OCI-LY1 (cell line): Measurements from ENCODE around the gene KLKB1.

Experiments
- H2AFZ ChIP-seq: fragments of 200-600 bp; sonication (generic), shearing (Covaris generic); 2 replicates; pipeline ENCODE4 v1.6.0; 2014; ENCODE audit warnings: antibody characterized with exemption, mild to moderate bottlenecking, low read length
- H3F3A ChIP-seq: fragments of 200-600 bp; sonication (generic), shearing (Covaris generic); 2 replicates; pipeline ENCODE4 v1.6.0; 2014; ENCODE audit warnings: mild to moderate bottlenecking, antibody characterized with exemption, low read length, moderate library complexity; ENCODE audit not compliant: insufficient read depth
- H3K27ac ChIP-seq: fragments of 200-600 bp; sonication (generic); 2 replicates; pipeline ENCODE4 v1.5.1; 2014; ENCODE audit warnings: low read length, mixed run types, mild to moderate bottlenecking, low read depth; ENCODE audit not compliant: poor library complexity, severe bottlenecking
- H3K27me3 ChIP-seq: fragments of 200-600 bp; sonication (generic); 2 replicates; pipeline ENCODE4 v1.6.0; 2014; ENCODE audit warnings: antibody characterized with exemption, mild to moderate bottlenecking, low read length, moderate library complexity; ENCODE audit not compliant: insufficient read depth
- H3K36me3 ChIP-seq: fragments of 200-600 bp; sonication (generic); 2 replicates; pipeline ENCODE4 v1.6.1; 2014; ENCODE audit warnings: mild to moderate bottlenecking, antibody characterized with exemption, low read length, moderate library complexity, mixed read lengths; ENCODE audit not compliant: insufficient read depth
- H3K4me1 ChIP-seq: fragments of 200-600 bp; sonication (generic); 2 replicates; pipeline ENCODE4 v1.5.1; 2014; ENCODE audit warnings: mild to moderate bottlenecking, low read length, moderate library complexity; ENCODE audit not compliant: insufficient read depth, severe bottlenecking
- H3K4me2 ChIP-seq: fragments of 200-600 bp; sonication (generic), shearing (Covaris generic); 2 replicates; pipeline ENCODE4 v1.6.1; 2014; ENCODE audit warnings: low read length
- H3K4me3 ChIP-seq: fragments of 200-600 bp; sonication (generic); 2 replicates; pipeline ENCODE4 v1.5.1; 2014; ENCODE audit warnings: low read length, low read depth, mild to moderate bottlenecking, mixed read lengths; ENCODE audit not compliant: poor library complexity, severe bottlenecking
- H3K79me2 ChIP-seq: fragments of 200-600 bp; shearing (Covaris generic); 2 replicates; pipeline ENCODE4 v1.6.1; 2016; ENCODE audit warnings: mixed run types, low read length, mixed read lengths; ENCODE audit not compliant: insufficient read depth
- H3K9ac ChIP-seq: fragments of 200-600 bp; sonication (generic), shearing (Covaris generic); 2 replicates; pipeline ENCODE4 v1.6.1; 2014; ENCODE audit warnings: mild to moderate bottlenecking, low read length, mixed read lengths
- H3K9me2 ChIP-seq: fragments of 200-600 bp; sonication (generic), shearing (Covaris generic); 2 replicates; pipeline ENCODE4 v1.6.1; 2014; ENCODE audit warnings: low read depth, mild to moderate bottlenecking, low read length, mixed read lengths
- H3K9me3 ChIP-seq: fragments of 200-600 bp; shearing (Covaris generic); 2 replicates; pipeline ENCODE4 v1.6.1; 2014; ENCODE audit warnings: low read length, mixed read lengths
- H4K20me1 ChIP-seq: fragments of 200-600 bp; sonication (generic), shearing (Covaris generic); 2 replicates; pipeline ENCODE4 v1.6.0; 2016; ENCODE audit warnings: mild to moderate bottlenecking, low read length; ENCODE audit not compliant: insufficient read depth
- CTCF ChIP-seq: fragments of 200-600 bp; sonication (generic), shearing (Covaris generic); IDR thresholded peaks from 2 replicates; pipeline ENCODE4 v1.5.1; 2017; ENCODE audit warnings: mild to moderate bottlenecking, antibody characterized with exemption, low read length, moderate library complexity, mixed read lengths
- EZH2 ChIP-seq: fragments of 200-600 bp; sonication (generic), shearing (Covaris generic); IDR thresholded peaks from 2 replicates; pipeline ENCODE4 v1.8.0; 2017; ENCODE audit warnings: borderline replicate concordance, mixed run types, mild to moderate bottlenecking, antibody characterized with exemption, low read length, moderate library complexity, mixed read lengths

Gene KLKB1

GRCh38 chr4:186225848-186226247 lies 1.5 kb upstream of the KLKB1 start:
- no peak overlapping the region for H3K9ac ChIP-seq
- H3K27me3 ChIP-seq = no peaks in the 10 kb centered on the region
- H3K4me3 ChIP-seq = no peak overlapping the region
- H2AFZ ChIP-seq = no peak overlapping the region
- no peak overlapping the region for H3K27ac ChIP-seq
- H3K9me2 ChIP-seq = no peaks in the 10 kb centered on the region
- H3K4me1 ChIP-seq = no peaks in the 10 kb centered on the region
- H3K4me2 ChIP-seq = no peak overlapping the region
- H3K36me3 ChIP-seq = no peaks in the 10 kb centered on the region
- H4K20me1 ChIP-seq = no peaks in the 10 kb centered on the region
- H3K79me2 ChIP-seq = no peaks in the 10 kb centered on the region
- H3F3A ChIP-seq = no peaks in the 10 kb centered on the region
- no peak for TF ChIP-seq EZH2
- no peak for TF ChIP-seq CTCF
- H3K9me3 ChIP-seq = no peaks in the 10 kb centered on the region; the same call in 1 of the 2 replicates

DNA sequence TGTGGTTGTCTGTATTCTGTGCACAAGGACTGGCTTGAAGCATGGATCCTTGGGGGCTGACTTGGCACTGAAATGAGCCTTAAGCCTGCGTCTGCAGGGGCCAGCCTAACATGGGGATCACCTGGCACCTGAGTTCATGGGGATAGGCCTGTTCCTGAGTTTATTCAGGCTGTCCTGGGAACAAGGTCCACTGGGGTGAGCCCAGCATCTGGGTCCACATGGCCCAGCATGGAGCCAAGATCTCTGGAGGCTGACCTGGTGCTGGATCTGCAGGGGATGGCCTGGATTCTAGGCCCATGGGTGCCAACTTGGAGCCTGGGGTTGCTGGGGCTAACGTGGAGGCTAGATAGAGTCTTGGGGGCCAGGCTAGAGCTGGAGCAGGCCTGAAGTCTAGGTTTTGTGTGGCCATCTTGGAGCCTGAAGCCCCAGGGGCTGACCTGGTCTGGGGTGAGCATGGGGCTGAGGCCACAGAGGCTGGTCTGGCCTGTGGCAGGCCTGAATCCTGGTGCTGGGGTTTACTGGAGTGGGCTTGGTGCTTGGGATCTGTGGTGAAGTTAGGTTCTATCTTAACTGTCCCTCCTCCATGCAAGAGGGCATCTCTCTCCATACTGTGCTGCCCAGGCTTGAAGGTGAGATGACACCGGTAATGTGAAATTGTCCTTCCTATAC lies 652 bp upstream of the KLKB1 start:
- no peak overlapping the region for H2AFZ ChIP-seq
- H3K9ac ChIP-seq = no peak overlapping the region
- no peaks in the 10 kb centered on the region for H3K79me2 ChIP-seq
- H4K20me1 ChIP-seq = no peaks in the 10 kb centered on the region
- no peaks in the 10 kb centered on the region for H3K9me2 ChIP-seq
- no peaks in the 10 kb centered on the region for H3K27me3 ChIP-seq
- H3K4me1 ChIP-seq = no peaks in the 10 kb centered on the region
- no peak overlapping the region for H3K27ac ChIP-seq
- no peak overlapping the region for H3K4me2 ChIP-seq
- no peaks in the 10 kb centered on the region for H3K36me3 ChIP-seq
- TF ChIP-seq EZH2 (no peak), CTCF (no peak)
- no peaks in the 10 kb centered on the region for H3F3A ChIP-seq
- H3K9me3 ChIP-seq = no peaks in the 10 kb centered on the region; the same call in 1 of the 2 replicates
- no peak overlapping the region for H3K4me3 ChIP-seq

- H4K20me1 ChIP-seq = no peaks in the 10 kb centered on the region
- no peak overlapping the region for H3K27ac ChIP-seq
- no peaks in the 10 kb centered on the region for H3K4me1 ChIP-seq
- TF ChIP-seq CTCF (no peak), EZH2 (no peak)
- H2AFZ ChIP-seq = no peak overlapping the region
- H3K9ac ChIP-seq = no peak overlapping the region
- H3K4me2 ChIP-seq = no peak overlapping the region
- H3K9me3 ChIP-seq = no peaks in the 10 kb centered on the region; the same call in 1 of the 2 replicates
- H3K9me2 ChIP-seq = no peaks in the 10 kb centered on the region
- H3K36me3 ChIP-seq = no peaks in the 10 kb centered on the region
- no peaks in the 10 kb centered on the region for H3F3A ChIP-seq
- no peaks in the 10 kb centered on the region for H3K27me3 ChIP-seq
- no peaks in the 10 kb centered on the region for H3K79me2 ChIP-seq
- H3K4me3 ChIP-seq = no peak overlapping the region
Measured at GRCh38 chr4:186227744-186228513, 622 bp downstream of the KLKB1 start.
